Stimulated activated CD8-positive, alpha-beta memory T cell treated with anti-CD3 and anti-CD28 coated beads, Interleukin-7, amount 100 ng/mL, for 24 hours (primary cell): Measurements from ENCODE around the gene AGBL1.
"Not testable (repeated sequence)": the region's sequence is repeated elsewhere in the genome, so short reads cannot be mapped to it uniquely, and the experiment has no call there.

Experiments
- DNase-seq: peaks from one replicate; pipeline ENCODE4 v3.0.0-alpha.2; 2020; ENCODE audit warnings: low read depth

The AGBL1 gene

GRCh38 chr15:86403221-86403620, 323.6 kb downstream of the AGBL1 start:
- no peak for DNase-seq

DNA sequence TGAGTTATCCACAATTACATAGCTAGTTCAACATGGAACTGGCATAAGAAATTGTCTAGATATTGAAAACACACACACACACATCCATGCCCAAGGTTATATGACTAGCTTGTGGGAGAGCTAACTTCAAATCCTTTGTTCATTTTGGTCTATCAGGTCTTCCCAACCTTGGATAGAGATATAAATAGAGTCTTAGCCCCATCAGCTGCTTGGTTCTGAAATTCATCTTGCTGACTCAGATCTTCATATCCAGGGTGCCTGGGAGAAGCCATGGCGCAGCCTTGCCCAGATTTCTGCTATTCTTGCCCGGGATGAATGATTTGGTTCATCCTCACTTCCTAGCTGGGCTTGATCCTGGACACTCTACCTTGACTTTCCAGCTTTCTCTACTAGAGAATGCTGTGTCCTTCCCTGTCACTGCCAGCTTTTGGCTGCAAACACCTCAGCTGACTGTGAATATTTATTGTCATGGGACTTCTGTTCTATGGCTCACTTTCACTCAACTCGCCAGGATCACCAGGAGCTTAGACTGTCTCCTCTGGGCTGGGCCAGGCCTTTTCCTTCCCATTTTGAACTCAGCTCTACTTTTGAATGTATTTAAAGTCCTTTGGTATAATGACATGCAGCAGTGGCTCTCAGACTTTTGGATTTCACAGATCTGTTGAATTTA, 324.4 kb downstream of the AGBL1 start:
- no peak for DNase-seq

- DNase-seq = no peak
These were observed 328.6 kb downstream of the AGBL1 start for GRCh38 chr15:86408261-86408660.

DNA sequence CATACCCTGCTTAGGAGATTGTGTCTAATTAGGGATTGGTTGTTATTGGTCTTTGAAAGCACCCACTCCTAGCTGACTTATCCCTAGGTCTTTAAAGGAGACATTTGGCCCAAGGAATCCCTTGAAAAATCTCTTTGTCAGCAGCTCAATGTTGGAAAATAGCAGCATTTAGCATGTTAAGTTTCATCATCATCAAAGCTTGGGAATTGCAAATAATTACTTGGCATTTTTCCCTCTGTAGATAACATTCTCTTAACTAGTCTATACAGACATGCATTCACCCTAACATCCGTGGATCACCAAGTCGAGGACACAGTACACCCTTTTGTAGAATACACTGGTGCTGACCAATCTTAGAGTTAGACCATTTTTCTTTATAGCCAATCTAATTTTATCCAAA, 332.2 kb downstream of the AGBL1 start:
- DNase-seq = no peak

DNA sequence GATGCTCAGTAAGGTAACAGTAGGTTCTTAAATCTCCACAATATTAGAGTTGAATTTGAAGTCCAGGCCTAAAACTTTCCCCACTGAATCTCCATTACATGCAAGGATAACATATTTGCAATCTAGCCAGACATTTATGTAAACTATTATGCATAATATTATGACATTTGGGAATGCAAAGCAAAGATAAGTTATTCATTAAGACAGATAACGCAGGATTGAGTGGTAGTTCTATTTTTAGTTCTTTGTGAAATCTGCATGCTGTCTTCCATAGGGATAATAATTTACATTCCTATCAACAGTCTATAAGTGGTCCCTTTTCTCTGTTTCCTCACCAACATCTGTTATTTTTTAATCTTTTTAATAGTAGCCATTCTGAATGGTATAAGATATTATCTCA, 333.5 kb downstream of the AGBL1 start:
- no peak for DNase-seq

- DNase-seq = no peak
These were observed 346.1 kb downstream of the AGBL1 start for GRCh38 chr15:86425746-86426145.

DNA sequence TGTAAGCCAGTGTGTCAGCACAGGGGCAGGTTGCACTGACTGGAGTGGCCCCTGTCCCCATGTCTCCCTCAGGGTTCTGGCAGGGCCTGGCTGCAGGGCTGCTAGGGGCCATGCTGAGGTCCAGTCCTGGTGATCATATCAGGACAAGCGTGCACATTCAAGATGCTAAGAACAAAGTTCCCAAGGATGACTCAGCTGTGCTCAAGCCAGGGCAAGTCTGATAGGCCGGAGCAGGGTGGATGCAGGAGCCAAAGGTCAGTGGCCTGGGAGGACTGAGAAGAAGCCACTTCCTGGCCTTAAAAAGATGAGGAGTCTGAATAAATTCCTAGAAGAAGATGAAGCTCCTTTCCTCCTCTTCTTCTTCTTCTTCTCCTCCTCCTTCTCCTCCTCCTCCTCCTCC, 353.2 kb downstream of the AGBL1 start:
- DNase-seq = no peak

GRCh38 chr15:86433983-86434382, 354.3 kb downstream of the AGBL1 start:
- DNase-seq = no peak

DNA sequence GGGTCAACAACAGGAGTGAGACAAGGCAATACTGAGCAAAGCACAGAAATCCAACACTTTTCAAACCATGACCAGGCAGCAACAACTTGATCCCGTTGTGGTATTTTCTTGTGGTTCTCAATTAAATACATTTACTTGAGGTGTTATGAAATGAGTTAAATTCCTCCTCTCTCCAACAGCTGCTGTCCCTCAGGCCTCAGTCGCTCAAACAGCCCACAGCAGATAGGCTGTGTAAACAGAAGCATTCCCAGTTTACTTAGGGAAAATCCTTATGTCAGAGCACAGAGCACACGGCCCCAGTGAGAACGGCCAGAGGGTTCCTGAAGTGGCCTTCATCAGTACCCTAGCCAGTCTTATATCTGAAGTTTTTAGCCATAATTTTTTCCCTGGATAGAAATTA, 359.9 kb downstream of the AGBL1 start:
- DNase-seq = no peak

DNA sequence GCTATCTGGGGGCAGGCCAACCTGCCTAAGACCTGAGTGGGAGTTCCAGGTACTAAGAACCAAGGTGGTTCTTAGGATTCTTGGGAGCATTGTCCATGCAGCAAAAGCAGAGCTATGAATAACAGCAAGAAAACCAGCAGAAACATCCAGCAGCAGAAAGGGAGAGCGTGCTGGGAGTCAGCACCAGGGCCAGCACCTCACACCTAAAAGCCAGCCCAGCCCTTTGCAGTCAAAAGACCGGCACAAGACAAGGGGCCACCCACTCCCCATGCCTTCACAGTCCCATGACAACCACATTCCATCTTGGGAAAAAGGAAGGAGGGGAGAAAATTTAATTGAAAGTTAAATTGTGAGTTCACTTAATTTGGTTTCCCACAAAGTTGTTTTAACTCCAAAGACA, 364.9 kb downstream of the AGBL1 start:
- no peak for DNase-seq

- no peak for DNase-seq
These were observed 366.0 kb downstream of the AGBL1 start for GRCh38 chr15:86445579-86446252.

DNA sequence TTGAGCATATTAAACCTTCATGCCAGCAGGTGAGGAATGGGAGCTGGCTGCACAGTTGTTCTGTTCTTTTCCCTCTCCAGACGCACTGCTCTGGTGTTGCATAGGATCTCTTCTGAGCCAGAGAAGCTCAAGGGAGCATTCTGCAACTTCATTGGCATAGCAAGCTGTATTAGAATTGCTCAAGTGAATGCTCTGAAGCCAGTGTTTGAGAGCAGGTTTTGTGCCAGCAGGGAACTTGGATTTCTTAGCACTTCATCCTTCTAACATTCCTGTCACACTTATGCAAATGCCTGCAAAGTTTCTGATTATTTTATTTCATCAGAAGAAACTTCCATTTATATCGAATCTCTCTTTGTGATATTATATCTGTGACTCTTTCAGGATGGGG, 366.6 kb downstream of the AGBL1 start:
- no peak for DNase-seq

GRCh38 chr15:86465470-86466039, 385.9 kb downstream of the AGBL1 start:
- DNase-seq = not testable (repeated sequence)

DNA sequence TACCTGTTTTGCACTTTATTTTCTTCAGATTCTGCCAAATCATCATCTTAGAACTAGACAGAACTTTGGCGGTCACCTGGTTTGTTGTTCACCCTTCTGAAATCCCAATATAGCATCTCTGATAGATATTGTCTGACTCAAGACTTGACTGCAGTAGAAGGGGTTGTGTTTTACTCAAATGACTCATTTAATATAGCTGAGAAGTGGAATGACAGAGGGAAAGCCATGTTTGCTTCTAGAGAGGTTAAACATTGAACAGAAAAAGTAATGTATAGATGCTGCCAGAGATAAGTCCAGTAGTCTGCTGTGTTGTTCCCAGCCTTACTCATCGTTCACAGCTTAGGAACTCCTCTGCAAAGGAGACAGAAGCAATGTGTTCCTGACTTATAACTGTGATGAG, 402.0 kb downstream of the AGBL1 start:
- DNase-seq = no peak

DNA sequence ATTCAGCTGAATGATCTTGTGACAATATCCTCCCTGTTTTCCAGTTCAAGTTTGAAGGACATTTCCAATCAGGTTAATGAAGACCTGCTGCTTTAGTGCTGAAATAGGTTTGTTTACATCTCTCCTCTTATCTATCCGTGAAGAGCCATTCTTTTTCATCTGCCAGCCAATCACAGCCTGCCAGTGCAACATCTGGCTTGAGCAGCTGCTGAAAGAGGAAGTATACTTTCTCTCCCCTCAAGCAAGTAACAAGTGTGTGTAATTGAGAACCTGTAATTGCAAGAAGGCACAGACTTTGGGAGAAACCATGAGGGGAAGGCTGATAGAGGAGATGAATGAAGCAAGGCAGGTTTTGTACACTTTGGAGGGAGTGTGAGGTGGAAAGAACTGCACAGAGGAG, 404.3 kb downstream of the AGBL1 start:
- DNase-seq = no peak

- no peak for DNase-seq
These were observed 408.4 kb downstream of the AGBL1 start for GRCh38 chr15:86488046-86488445.

DNA sequence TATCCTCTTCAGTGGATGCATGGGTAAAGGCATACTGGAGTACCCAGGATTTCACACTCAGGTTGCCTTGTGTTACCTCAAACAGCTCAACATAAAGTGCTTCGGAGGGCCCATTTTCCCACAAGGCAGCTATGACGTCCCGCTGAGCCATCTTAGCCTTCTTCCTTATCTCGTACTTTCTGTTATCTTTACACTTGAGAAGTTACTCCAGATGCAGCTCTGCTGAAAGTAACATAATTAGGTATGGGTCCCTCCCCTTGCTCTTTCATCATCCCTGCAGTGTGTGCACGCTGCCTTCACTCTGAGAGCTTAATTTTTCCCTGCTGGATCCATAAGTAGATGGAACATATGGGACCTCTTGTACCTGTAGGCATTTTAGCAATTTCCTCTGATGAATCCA, 410.3 kb downstream of the AGBL1 start:
- DNase-seq = no peak

GRCh38 chr15:86491118-86491517, 411.4 kb downstream of the AGBL1 start:
- DNase-seq = no peak

GRCh38 chr15:86493884-86494283, 414.2 kb downstream of the AGBL1 start:
- DNase-seq = no peak

- no peak for DNase-seq
These were observed 414.8 kb downstream of the AGBL1 start for GRCh38 chr15:86494475-86494874.

DNA sequence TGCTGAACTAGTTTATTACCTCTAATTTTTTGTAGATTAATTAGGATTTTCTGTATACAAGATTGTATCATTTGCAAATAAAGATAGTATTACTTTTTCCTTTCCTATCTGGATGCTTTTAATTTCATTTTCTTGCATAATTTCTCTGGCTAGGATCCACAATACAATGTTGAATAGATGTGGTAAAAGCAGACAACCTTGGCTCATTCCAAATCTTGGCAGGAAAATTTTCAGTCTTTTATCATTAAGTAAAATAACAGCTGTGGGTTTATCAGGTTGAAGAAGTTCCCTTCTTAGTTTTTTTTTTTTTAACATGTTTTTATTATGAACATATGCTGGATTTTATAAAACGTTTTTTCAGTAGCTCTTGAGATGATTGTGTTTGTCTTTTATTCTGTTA, 422.6 kb downstream of the AGBL1 start:
- no peak for DNase-seq

DNA sequence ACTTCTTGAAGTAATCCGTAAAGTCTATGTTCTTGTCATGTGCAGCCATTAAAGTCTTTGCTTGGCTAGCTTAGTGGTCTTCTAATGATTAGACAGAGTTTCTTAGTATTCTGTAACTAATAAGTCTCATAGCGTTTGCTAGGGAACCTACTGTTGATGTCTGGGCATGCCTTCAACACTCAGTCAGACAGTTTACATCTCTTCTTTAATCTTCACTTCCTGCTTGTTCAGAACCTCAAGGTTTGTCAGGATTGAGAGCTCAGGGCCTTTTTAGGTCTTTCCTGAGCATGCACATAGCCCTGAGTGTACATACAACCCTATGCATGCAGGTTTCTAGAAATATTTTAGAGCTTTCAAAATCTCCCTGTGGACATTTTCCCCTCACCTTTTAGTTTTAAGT, 426.3 kb downstream of the AGBL1 start:
- no peak for DNase-seq

GRCh38 chr15:86506401-86506800, 426.7 kb downstream of the AGBL1 start:
- DNase-seq = no peak

DNA sequence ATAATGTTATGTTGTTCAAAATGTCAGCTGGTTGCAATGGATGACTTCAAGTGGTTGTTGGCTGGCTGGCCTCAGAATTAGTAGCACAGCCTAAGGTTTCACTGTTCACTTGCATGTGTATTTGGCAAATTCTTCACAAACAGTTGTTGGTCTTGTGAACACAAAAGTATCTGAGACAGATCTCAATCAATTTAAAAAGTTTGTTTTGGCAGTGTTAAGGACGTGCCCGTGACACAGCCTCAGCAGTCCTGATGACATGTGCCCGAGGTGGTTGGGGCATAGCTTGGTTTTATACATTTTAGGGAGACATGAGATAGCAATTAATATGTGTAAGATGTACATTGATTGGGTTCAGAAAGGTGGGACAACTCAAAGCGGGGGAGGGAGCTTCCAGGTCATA, 436.0 kb downstream of the AGBL1 start:
- DNase-seq = no peak
